DMS79 (cell line): ENCODE results near the gene DCTD.

ENCODE experiments used
- DNase-seq: peaks from one replicate; lab custom pipeline; 2025; lab: John Stamatoyannopoulos, UW

Gene DCTD

GRCh38 chr4:182869697-182870096, 47.5 kb downstream of the DCTD start:
- DNase-seq = no peak

GRCh38 chr4:182866746-182867145, 50.4 kb downstream of the DCTD start:
- no peak for DNase-seq

- no peak for DNase-seq
Observed at GRCh38 chr4:182863501-182863900, 53.7 kb downstream of the DCTD start.

GRCh38 chr4:182862921-182863320, 54.3 kb downstream of the DCTD start:
- peak; percentile 76 for DNase-seq

- peak; percentile 53 for DNase-seq
Observed at GRCh38 chr4:182862141-182862875, 54.9 kb downstream of the DCTD start.

GRCh38 chr4:182861346-182861745, 55.8 kb downstream of the DCTD start:
- no peak for DNase-seq

- DNase-seq = no peak
Observed at GRCh38 chr4:182859730-182860129, 57.5 kb downstream of the DCTD start.

GRCh38 chr4:182858711-182859110, 58.5 kb downstream of the DCTD start:
- DNase-seq = no peak

- no peak for DNase-seq
Observed at GRCh38 chr4:182856862-182857261, 60.3 kb downstream of the DCTD start.

GRCh38 chr4:182855877-182856276, 61.3 kb downstream of the DCTD start:
- DNase-seq = no peak

GRCh38 chr4:182855312-182855711, 61.9 kb downstream of the DCTD start:
- DNase-seq = no peak

GRCh38 chr4:182854466-182854865, 62.7 kb downstream of the DCTD start:
- DNase-seq = no peak

GRCh38 chr4:182853731-182854330, 63.4 kb downstream of the DCTD start:
- no peak for DNase-seq

- DNase-seq = no peak
Observed at GRCh38 chr4:182848685-182849084, 68.5 kb downstream of the DCTD start.

GRCh38 chr4:182847576-182848450, 69.4 kb downstream of the DCTD start:
- no peak for DNase-seq

GRCh38 chr4:182846036-182846435, 71.2 kb downstream of the DCTD start:
- no peak for DNase-seq

- no peak for DNase-seq
Observed at GRCh38 chr4:182845618-182846017, 71.6 kb downstream of the DCTD start.

- DNase-seq = no peak
Observed at GRCh38 chr4:182843808-182844325, 73.3 kb downstream of the DCTD start.

GRCh38 chr4:182842759-182843390, 74.3 kb downstream of the DCTD start:
- no peak for DNase-seq

- no peak for DNase-seq
Observed at GRCh38 chr4:182842104-182842600, 75.0 kb downstream of the DCTD start.

GRCh38 chr4:182840108-182840507, 77.1 kb downstream of the DCTD start:
- DNase-seq = no peak
